ENCODE data around the gene DHRSX. TPM values are rescaled to one million over a fixed set of nuclear protein-coding genes. Genes with fewer than 3 reads are reported as not detected.

The DHRSX gene
- total RNA-seq, 3 donors from 2014 or later (not counting 1 experiment from before 2014, with no cell fraction given), result 21.5 to 26.1 (median 22.9) TPM

DNA sequence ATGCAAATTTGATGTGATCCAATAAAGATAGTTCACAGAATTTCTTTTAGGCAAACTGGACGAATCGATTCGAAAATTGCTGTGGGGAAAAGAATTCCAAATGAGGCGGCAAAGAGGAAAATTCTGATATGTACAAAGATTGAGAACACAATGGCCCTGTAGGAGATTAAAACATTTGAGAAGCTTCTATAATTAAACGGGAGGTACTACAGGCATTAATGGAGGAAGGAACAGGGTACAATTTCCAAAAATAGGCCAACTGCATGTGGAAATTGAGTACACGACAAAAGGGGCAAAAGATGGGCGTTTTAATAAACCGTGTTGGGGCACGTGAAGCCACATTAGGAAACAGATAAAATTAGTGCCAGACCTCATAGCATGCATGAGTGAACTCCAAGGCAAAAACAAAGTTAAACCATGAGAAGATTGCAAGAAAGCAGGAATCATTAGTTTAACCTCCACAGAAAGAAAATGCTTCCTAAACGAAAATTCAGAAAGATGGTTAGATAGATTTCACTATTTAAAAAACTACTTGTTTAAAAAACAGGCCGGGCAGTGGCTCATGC, 68.4 kb downstream of the DHRSX start:
- Histone ChIP-seq H3K9me3 (ENCODE audit: control insufficient read depth, insufficient read depth, low read length) (no peaks in the 10 kb centered on the region), H3K36me3 (ENCODE audit: control insufficient read depth, insufficient read depth, low read length) (no peaks in the 10 kb centered on the region), H3K4me1 (ENCODE audit: control insufficient read depth, insufficient read depth, low read length) (no peaks in the 10 kb centered on the region), H3K27me3 (ENCODE audit: control insufficient read depth, insufficient read depth, low read length) (no peaks in the 10 kb centered on the region), H3K4me3 (ENCODE audit: low read length) (no peak overlapping the region), H3K27ac (ENCODE audit: low read length) (no peak overlapping the region)
- DNase-seq (no peak), ATAC-seq (no peak)
- TF ChIP-seq, protein P1, sequence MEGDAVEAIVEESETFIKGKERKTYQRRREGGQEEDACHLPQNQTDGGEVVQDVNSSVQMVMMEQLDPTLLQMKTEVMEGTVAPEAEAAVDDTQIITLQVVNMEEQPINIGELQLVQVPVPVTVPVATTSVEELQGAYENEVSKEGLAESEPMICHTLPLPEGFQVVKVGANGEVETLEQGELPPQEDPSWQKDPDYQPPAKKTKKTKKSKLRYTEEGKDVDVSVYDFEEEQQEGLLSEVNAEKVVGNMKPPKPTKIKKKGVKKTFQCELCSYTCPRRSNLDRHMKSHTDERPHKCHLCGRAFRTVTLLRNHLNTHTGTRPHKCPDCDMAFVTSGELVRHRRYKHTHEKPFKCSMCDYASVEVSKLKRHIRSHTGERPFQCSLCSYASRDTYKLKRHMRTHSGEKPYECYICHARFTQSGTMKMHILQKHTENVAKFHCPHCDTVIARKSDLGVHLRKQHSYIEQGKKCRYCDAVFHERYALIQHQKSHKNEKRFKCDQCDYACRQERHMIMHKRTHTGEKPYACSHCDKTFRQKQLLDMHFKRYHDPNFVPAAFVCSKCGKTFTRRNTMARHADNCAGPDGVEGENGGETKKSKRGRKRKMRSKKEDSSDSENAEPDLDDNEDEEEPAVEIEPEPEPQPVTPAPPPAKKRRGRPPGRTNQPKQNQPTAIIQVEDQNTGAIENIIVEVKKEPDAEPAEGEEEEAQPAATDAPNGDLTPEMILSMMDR (IDR thresholded peaks at IDR 0.05), result no peak
- 74% methylated on average over 10 of the region's 11 CpGs for WGBS (ENCODE audit: insufficient coverage)
- Mint-ChIP-seq H3K4me1 (peaks cover 6 to 8% of the 10 kb centered on the region in 2 donors), H3K9me3 (no peaks in the 10 kb centered on the region), H3K36me3 (peaks cover 2% of the 10 kb centered on the region), H3K4me3 (no peak overlapping the region), H3K27ac (peak overlapping the region in 1 of 2 donors; percentile 13), H3K27me3 (ENCODE audit: low read depth in 2 of 2) (no peaks in the 10 kb centered on the region)
- intact Hi-C loops (cut with micrococcal nuclease), result no loop called here

- Histone ChIP-seq H3K27ac (ENCODE audit: low read length) (no peak overlapping the region), H3K27me3 (ENCODE audit: control insufficient read depth, insufficient read depth, low read length) (no peaks in the 10 kb centered on the region), H3K4me1 (ENCODE audit: control insufficient read depth, insufficient read depth, low read length) (no peaks in the 10 kb centered on the region), H3K36me3 (ENCODE audit: control insufficient read depth, insufficient read depth, low read length) (no peaks in the 10 kb centered on the region), H3K9me3 (ENCODE audit: control insufficient read depth, insufficient read depth, low read length) (no peaks in the 10 kb centered on the region), H3K4me3 (ENCODE audit: low read length) (no peak overlapping the region)
- no peak for DNase-seq
- ATAC-seq, result no peak
- TF ChIP-seq, protein P1 (IDR thresholded peaks at IDR 0.05), result no peak
- WGBS (ENCODE audit: insufficient coverage), result 61% methylated on average over 13 of the region's 13 CpGs
- Mint-ChIP-seq H3K4me1 (peaks cover 15 to 17% of the 10 kb centered on the region in 2 donors), H3K27me3 (ENCODE audit: low read depth in 2 of 2) (no peaks in the 10 kb centered on the region), H3K9me3 (no peaks in the 10 kb centered on the region), H3K4me3 (no peak overlapping the region), H3K27ac (no peak overlapping the region), H3K36me3 (peaks cover 6% of the 10 kb centered on the region)
- intact Hi-C loops (cut with micrococcal nuclease), result no loop called here
Measured at GRCh38 chrX:2430265-2430825, 70.4 kb downstream of the DHRSX start.

GRCh38 chrX:2427737-2428136, 73.0 kb downstream of the DHRSX start:
- Histone ChIP-seq H3K27ac (ENCODE audit: low read length) (no peak overlapping the region), H3K4me3 (ENCODE audit: low read length) (no peak overlapping the region), H3K36me3 (ENCODE audit: control insufficient read depth, insufficient read depth, low read length) (peaks cover 5% of the 10 kb centered on the region), H3K27me3 (ENCODE audit: control insufficient read depth, insufficient read depth, low read length) (no peaks in the 10 kb centered on the region), H3K9me3 (ENCODE audit: control insufficient read depth, insufficient read depth, low read length) (no peaks in the 10 kb centered on the region), H3K4me1 (ENCODE audit: control insufficient read depth, insufficient read depth, low read length) (no peaks in the 10 kb centered on the region)
- Mint-ChIP-seq H3K9me3 (peaks cover 0 to 2% of the 10 kb centered on the region in 2 donors), H3K4me1 (peaks cover 8 to 12% of the 10 kb centered on the region in 2 donors), H3K27ac (no peak overlapping the region), H3K4me3 (no peak overlapping the region), H3K36me3 (peaks cover 6% of the 10 kb centered on the region), H3K27me3 (ENCODE audit: low read depth in 2 of 2) (no peaks in the 10 kb centered on the region)
- ATAC-seq (no peak), DNase-seq (no peak)
- TF ChIP-seq, protein P1 (IDR thresholded peaks at IDR 0.05), result no peak
- intact Hi-C loops (cut with micrococcal nuclease), result no loop called here
- WGBS (ENCODE audit: insufficient coverage), result 100% methylated on average over 5 of the region's 5 CpGs

DNA sequence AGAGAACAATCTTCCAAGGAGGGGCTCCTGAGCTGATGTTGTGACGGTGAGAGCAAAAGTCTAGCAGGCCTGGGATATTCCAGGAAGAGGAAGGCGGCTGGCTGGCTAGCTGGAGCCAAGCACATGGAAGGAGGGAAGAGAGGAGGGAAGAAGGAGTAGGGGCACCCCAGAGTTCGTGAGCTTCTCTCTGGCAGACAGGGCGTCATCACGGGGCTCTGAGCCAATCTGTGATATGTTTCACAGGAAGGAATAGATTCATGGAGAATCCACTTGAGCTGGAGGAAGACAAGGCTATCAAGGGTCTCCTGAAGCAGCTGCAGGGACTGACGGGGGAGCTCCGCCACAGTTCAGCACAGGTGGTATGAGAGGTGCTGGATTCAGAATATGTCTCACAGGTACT, 73.6 kb downstream of the DHRSX start:
- H3K4me3 ChIP-seq (ENCODE audit: low read length), result no peak overlapping the region
- ATAC-seq (no peak), DNase-seq (no peak)
- intact Hi-C loops (cut with micrococcal nuclease), result no loop called here
- H3K27ac ChIP-seq (ENCODE audit: low read length), result no peak overlapping the region
- no peak overlapping the region for H3K27ac Mint-ChIP-seq
- H3K36me3 Mint-ChIP-seq, result peaks cover 6% of the 10 kb centered on the region
- H3K27me3 ChIP-seq (ENCODE audit: control insufficient read depth, insufficient read depth, low read length), result no peaks in the 10 kb centered on the region
- WGBS (ENCODE audit: insufficient coverage), result 98% methylated on average over 7 of the region's 7 CpGs
- peaks cover 0 to 2% of the 10 kb centered on the region in 2 donors for H3K9me3 Mint-ChIP-seq
- peaks cover 5% of the 10 kb centered on the region for H3K36me3 ChIP-seq (ENCODE audit: control insufficient read depth, insufficient read depth, low read length)
- peaks cover 8 to 12% of the 10 kb centered on the region in 2 donors for H3K4me1 Mint-ChIP-seq
- TF ChIP-seq, protein P1 (IDR thresholded peaks at IDR 0.05), result no peak
- H3K27me3 Mint-ChIP-seq (ENCODE audit: low read depth in 2 of 2), result no peaks in the 10 kb centered on the region
- no peaks in the 10 kb centered on the region for H3K9me3 ChIP-seq (ENCODE audit: control insufficient read depth, insufficient read depth, low read length)
- H3K4me3 Mint-ChIP-seq, result no peak overlapping the region
- H3K4me1 ChIP-seq (ENCODE audit: control insufficient read depth, insufficient read depth, low read length), result no peaks in the 10 kb centered on the region
